ENCODE measurements around the gene PLCH1.
A peak's percentile ranks its signal among the peaks of the same experiment; 100 is the strongest.

The PLCH1 gene

GRCh38 chr3:155385896-155386625 lies 358.8 kb downstream of the PLCH1 start:
- Histone ChIP-seq H4K20me1 (ENCODE audit: control insufficient read depth, insufficient read depth, low read depth, low read length) (no peaks in the 10 kb centered on the region), H3K9me2 (replicated peaks; ENCODE audit: control insufficient read depth, low read length) (no peaks in the 10 kb centered on the region), H3K4me3 (ENCODE audit: low read length) (no peak overlapping the region), H3K79me2 (ENCODE audit: control insufficient read depth, low read length) (no peaks in the 10 kb centered on the region), H3K4me2 (ENCODE audit: low read length) (no peak overlapping the region), H3K4me1 (ENCODE audit: control insufficient read depth, low read length) (0 out of 2 replicates have a peak, but pooled peaks cover 3% of the 10 kb centered on the region), H3F3A (ENCODE audit: control insufficient read depth, insufficient read depth) (no peaks in the 10 kb centered on the region), H3K27ac (ENCODE audit: low read depth, low read length) (no peak overlapping the region), H3K9me3 (ENCODE audit: control insufficient read depth, insufficient read depth, low read length) (no peaks in the 10 kb centered on the region), H3K36me3 (ENCODE audit: control insufficient read depth, low read length) (no peaks in the 10 kb centered on the region), H3K27me3 (ENCODE audit: control insufficient read depth, low read length) (no peaks in the 10 kb centered on the region)
- TF ChIP-seq CTCF (IDR thresholded peaks at IDR 0.05; ENCODE audit: low read depth, low read length, poor library complexity, severe bottlenecking), result no peak
- TF ChIP-seq EZH2phosphoT487 (IDR thresholded peaks at IDR 0.05; ENCODE audit: borderline replicate concordance, low read length), result no peak

GRCh38 chr3:155382396-155383042 lies 362.4 kb downstream of the PLCH1 start:
- Histone ChIP-seq H3K4me3 (ENCODE audit: low read length) (no peak overlapping the region), H3K27me3 (ENCODE audit: control insufficient read depth, low read length) (no peaks in the 10 kb centered on the region)
- TF ChIP-seq CTCF (IDR thresholded peaks at IDR 0.05; ENCODE audit: low read depth, low read length, poor library complexity, severe bottlenecking) (peak; percentile 73), EZH2phosphoT487 (IDR thresholded peaks at IDR 0.05; ENCODE audit: borderline replicate concordance, low read length) (no peak)

DNA sequence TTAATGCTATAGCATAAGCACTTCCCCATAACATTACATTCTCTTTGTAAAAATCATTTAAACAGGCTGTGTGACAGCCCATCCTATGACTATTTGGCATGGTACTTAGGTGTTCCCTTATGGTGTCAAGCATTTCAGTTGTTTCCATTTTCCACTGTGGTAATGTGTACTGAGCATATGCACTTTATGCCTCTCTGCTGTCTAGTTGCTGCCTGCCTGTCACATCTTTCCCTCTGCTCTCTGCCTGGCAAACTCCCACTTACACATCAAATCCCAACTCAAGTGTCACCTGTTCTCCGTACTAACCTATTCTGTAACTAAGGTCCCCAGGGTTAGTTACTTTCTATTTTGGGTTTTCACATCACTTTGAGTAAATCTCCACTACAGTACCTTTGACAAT lies 367.0 kb downstream of the PLCH1 start:
- Histone ChIP-seq H3F3A (ENCODE audit: control insufficient read depth, insufficient read depth) (no peaks in the 10 kb centered on the region), H3K4me3 (ENCODE audit: low read length) (no peak overlapping the region), H3K9me2 (replicated peaks; ENCODE audit: control insufficient read depth, low read length) (no peaks in the 10 kb centered on the region), H4K20me1 (ENCODE audit: control insufficient read depth, insufficient read depth, low read depth, low read length) (no peaks in the 10 kb centered on the region), H3K27me3 (ENCODE audit: control insufficient read depth, low read length) (no peaks in the 10 kb centered on the region), H3K4me1 (ENCODE audit: control insufficient read depth, low read length) (peaks cover 26% of the 10 kb centered on the region), H3K9me3 (ENCODE audit: control insufficient read depth, insufficient read depth, low read length) (no peaks in the 10 kb centered on the region), H3K79me2 (ENCODE audit: control insufficient read depth, low read length) (no peaks in the 10 kb centered on the region), H3K4me2 (ENCODE audit: low read length) (no peak overlapping the region), H3K36me3 (ENCODE audit: control insufficient read depth, low read length) (no peaks in the 10 kb centered on the region), H3K27ac (ENCODE audit: low read depth, low read length) (no peak overlapping the region)
- TF ChIP-seq CTCF (IDR thresholded peaks at IDR 0.05; ENCODE audit: low read depth, low read length, poor library complexity, severe bottlenecking), result no peak
- TF ChIP-seq EZH2phosphoT487 (IDR thresholded peaks at IDR 0.05; ENCODE audit: borderline replicate concordance, low read length), result no peak

More at GRCh38 chr3:155382396-155383042, 362.4 kb downstream of the PLCH1 start:
- Histone ChIP-seq H3K36me3 (ENCODE audit: control insufficient read depth, low read length) (no peaks in the 10 kb centered on the region), H4K20me1 (ENCODE audit: control insufficient read depth, insufficient read depth, low read depth, low read length) (no peaks in the 10 kb centered on the region), H3K9me3 (ENCODE audit: control insufficient read depth, insufficient read depth, low read length) (no peaks in the 10 kb centered on the region), H3K4me2 (ENCODE audit: low read length) (no peak overlapping the region), H3F3A (ENCODE audit: control insufficient read depth, insufficient read depth) (no peaks in the 10 kb centered on the region), H3K79me2 (ENCODE audit: control insufficient read depth, low read length) (no peaks in the 10 kb centered on the region), H3K9me2 (replicated peaks; ENCODE audit: control insufficient read depth, low read length) (no peaks in the 10 kb centered on the region), H3K4me1 (ENCODE audit: control insufficient read depth, low read length) (peaks cover 6% of the 10 kb centered on the region), H3K27ac (ENCODE audit: low read depth, low read length) (no peak overlapping the region)
